Fibroblast of villous mesenchyme (primary cell): ENCODE measurements around the gene CSH2. TPM values are rescaled to one million over a fixed set of nuclear protein-coding genes. Genes with fewer than 3 reads are reported as not detected.

Experiments
- DNase-seq: peaks from one replicate; pipeline ENCODE4 v3.0.0-alpha.2; 2010; ENCODE audit warnings: low read depth
- H3K4me3 ChIP-seq: 2 replicates; pipeline ENCODE4 v1.5.1; 2011; ENCODE audit warnings: low read depth, mild to moderate bottlenecking, low read length
- CTCF ChIP-seq: IDR thresholded peaks from 2 replicates; pipeline ENCODE4 v1.5.1; 2012; ENCODE audit warnings: low read depth, mild to moderate bottlenecking, low read length; ENCODE audit not compliant: insufficient read depth
- total RNA-seq: library from RNA; depleted of rRNA; stranded (reverse); fragments of >200 nt; gene quantifications from 2 replicates; pipeline ENCODE4 v1.2.3, GENCODE V29; 2012

The CSH2 gene
- total RNA-seq, 1 donor = not detected

GRCh38 chr17:63835167-63835720 is 38.2 kb downstream of the CSH2 start:
- no peak for TF ChIP-seq CTCF
- no peak for DNase-seq

GRCh38 chr17:63834431-63835166 is 38.9 kb downstream of the CSH2 start:
- H3K4me3 ChIP-seq = no peak overlapping the region
- peak; percentile 57 for TF ChIP-seq CTCF
- DNase-seq = peak; percentile 71

More at GRCh38 chr17:63835167-63835720, 38.2 kb downstream of the CSH2 start:
- no peak overlapping the region for H3K4me3 ChIP-seq

GRCh38 chr17:63833741-63834373 is 39.6 kb downstream of the CSH2 start:
- H3K4me3 ChIP-seq = no peak overlapping the region
- no peak for DNase-seq
- TF ChIP-seq CTCF = no peak

- TF ChIP-seq CTCF = no peak
- H3K4me3 ChIP-seq = no peak overlapping the region
- DNase-seq = no peak
These were observed 40.3 kb downstream of the CSH2 start for GRCh38 chr17:63833026-63833740.

GRCh38 chr17:63832455-63832854 is 41.0 kb downstream of the CSH2 start:
- no peak for TF ChIP-seq CTCF
- H3K4me3 ChIP-seq = no peak overlapping the region
- DNase-seq = no peak

- H3K4me3 ChIP-seq = no peak overlapping the region
- TF ChIP-seq CTCF = no peak
- no peak for DNase-seq
These were observed 41.5 kb downstream of the CSH2 start for GRCh38 chr17:63832014-63832413.
